Stimulated activated CD4-positive, alpha-beta T cell treated with anti-CD3 and anti-CD28 coated beads, TNF-alpha, amount 100 ng/mL, for 24 hours (primary cell): Measurements from ENCODE around the gene CAMKMT.

Experiments used
- DNase-seq, 3 experiments: peaks; one replicate each; pipeline ENCODE4 v3.0.0-alpha.2; 2020; ENCODE audit warnings: low read depth in 3 of 3

Gene CAMKMT

GRCh38 chr2:44772131-44772530 lies 410.4 kb downstream of the CAMKMT start:
- DNase-seq = no peak

- no peak for DNase-seq
Observed at GRCh38 chr2:44772669-44773378, 411.1 kb downstream of the CAMKMT start.

- no peak for DNase-seq
Observed at GRCh38 chr2:44774826-44775492, 413.2 kb downstream of the CAMKMT start.

- DNase-seq = no peak
Observed at GRCh38 chr2:44777036-44777435, 415.3 kb downstream of the CAMKMT start.

- DNase-seq = no peak
Observed at GRCh38 chr2:44777537-44777936, 415.8 kb downstream of the CAMKMT start.

GRCh38 chr2:44778221-44778654 lies 416.5 kb downstream of the CAMKMT start:
- no peak for DNase-seq

- DNase-seq = no peak
Observed at GRCh38 chr2:44778671-44779476, 417.1 kb downstream of the CAMKMT start.

GRCh38 chr2:44779793-44780192 lies 418.0 kb downstream of the CAMKMT start:
- no peak for DNase-seq

GRCh38 chr2:44780406-44780805 lies 418.7 kb downstream of the CAMKMT start:
- no peak for DNase-seq

GRCh38 chr2:44785433-44785832 lies 423.7 kb downstream of the CAMKMT start:
- no peak for DNase-seq

- DNase-seq = no peak
Observed at GRCh38 chr2:44786045-44786816, 424.5 kb downstream of the CAMKMT start.

- DNase-seq = no peak
Observed at GRCh38 chr2:44786817-44787214, 425.1 kb downstream of the CAMKMT start.

GRCh38 chr2:44787663-44788062 lies 425.9 kb downstream of the CAMKMT start:
- no peak for DNase-seq

- DNase-seq = no peak
Observed at GRCh38 chr2:44789446-44789845, 427.7 kb downstream of the CAMKMT start.

- no peak for DNase-seq
Observed at GRCh38 chr2:44789971-44790721, 428.4 kb downstream of the CAMKMT start.

GRCh38 chr2:44793322-44793870 lies 431.6 kb downstream of the CAMKMT start:
- DNase-seq = no peak

- no peak for DNase-seq
Observed at GRCh38 chr2:44796771-44797170, 435.0 kb downstream of the CAMKMT start.

GRCh38 chr2:44798139-44798659 lies 436.5 kb downstream of the CAMKMT start:
- DNase-seq = no peak

- DNase-seq = no peak
Observed at GRCh38 chr2:44799105-44799504, 437.4 kb downstream of the CAMKMT start.

- no peak for DNase-seq
Observed at GRCh38 chr2:44799754-44800153, 438.0 kb downstream of the CAMKMT start.
